ENCODE data around the gene CSRP1. TPM values are rescaled to one million over a fixed set of nuclear protein-coding genes. Genes with fewer than 3 reads are reported as not detected.
A peak's percentile ranks its signal among the peaks of the same experiment; 100 is the strongest.

The CSRP1 gene
- total and polyA plus RNA-seq, 7 donors = 14.7 to 27.7 (median 23.2) TPM

DNA sequence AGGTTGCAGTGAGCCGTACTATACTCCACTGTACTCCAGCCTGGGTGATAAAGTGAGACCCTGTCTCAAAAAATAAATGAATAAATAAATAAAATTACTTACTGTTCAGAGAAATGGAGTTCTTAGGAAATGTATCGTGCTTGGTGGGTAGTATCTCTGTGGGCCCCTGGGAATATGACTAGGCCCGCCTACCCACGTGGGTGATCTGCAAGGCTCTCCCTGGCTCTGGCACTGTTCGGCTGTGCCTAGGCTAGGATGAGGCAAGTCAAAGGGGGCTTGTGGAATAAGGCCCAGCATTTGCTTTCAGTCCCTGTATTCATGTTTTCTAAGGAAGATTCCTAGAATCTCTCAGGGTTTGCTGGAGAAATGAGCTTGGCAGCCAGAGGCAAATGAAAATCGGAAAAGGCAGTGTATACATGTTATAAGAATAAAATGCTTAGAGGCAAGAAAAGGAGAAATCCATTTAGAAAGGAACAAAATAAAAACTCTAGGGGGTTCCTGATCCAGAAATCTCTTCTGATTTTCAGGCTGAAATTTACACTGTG lies 4.5 kb upstream of the CSRP1 start:
- TF ChIP-seq, protein P1, sequence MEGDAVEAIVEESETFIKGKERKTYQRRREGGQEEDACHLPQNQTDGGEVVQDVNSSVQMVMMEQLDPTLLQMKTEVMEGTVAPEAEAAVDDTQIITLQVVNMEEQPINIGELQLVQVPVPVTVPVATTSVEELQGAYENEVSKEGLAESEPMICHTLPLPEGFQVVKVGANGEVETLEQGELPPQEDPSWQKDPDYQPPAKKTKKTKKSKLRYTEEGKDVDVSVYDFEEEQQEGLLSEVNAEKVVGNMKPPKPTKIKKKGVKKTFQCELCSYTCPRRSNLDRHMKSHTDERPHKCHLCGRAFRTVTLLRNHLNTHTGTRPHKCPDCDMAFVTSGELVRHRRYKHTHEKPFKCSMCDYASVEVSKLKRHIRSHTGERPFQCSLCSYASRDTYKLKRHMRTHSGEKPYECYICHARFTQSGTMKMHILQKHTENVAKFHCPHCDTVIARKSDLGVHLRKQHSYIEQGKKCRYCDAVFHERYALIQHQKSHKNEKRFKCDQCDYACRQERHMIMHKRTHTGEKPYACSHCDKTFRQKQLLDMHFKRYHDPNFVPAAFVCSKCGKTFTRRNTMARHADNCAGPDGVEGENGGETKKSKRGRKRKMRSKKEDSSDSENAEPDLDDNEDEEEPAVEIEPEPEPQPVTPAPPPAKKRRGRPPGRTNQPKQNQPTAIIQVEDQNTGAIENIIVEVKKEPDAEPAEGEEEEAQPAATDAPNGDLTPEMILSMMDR (IDR thresholded peaks at IDR 0.05) = no peak
- Histone ChIP-seq H3K27ac (peak overlapping the region; percentile 60), H3K4me3 (no peak overlapping the region), H3K9me3 (no peaks in the 10 kb centered on the region), H3K36me3 (ENCODE audit: insufficient read depth in 1 of 2, low read depth in 1 of 2) (no peaks in the 10 kb centered on the region), H3K4me1 (peaks cover 12% of the 10 kb centered on the region), H3K27me3 (ENCODE audit: insufficient read depth in 3 of 3, low read length in 2 of 3) (peaks cover 0 to under 1% (median 0%) of the 10 kb centered on the region in 3 donors)
- WGBS, 3 donors = 62 to 72% (median 65%) methylated on average over 6 of the region's 6 CpGs
- ATAC-seq = no peak
- intact Hi-C loops (cut with DNase I) = loop anchor here in 1 of 2 donors (10.0 kb wide), 1 partner anchor 257 kb away; no protein-coding TSS in a partner anchor
- no peak for DNase-seq

DNA sequence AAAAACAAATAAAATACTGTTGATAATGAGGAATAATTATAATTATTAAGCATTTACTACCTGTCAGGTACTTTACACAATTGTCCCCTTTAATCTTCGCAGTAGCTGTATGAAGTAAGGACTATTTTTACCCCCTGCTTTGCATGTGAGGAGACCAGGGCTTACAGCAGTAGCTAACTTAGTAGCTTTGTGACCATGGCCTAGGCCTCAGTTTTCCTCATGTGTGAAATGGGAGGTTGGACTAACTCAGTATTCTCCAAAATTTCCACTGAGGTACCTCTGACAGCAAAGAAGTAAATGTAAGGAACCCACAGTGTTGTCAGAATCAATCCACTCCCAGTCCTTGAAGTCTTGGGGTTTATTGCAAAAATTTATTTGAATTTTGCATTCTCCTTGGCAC lies 3.8 kb upstream of the CSRP1 start:
- H3K27ac ChIP-seq = no peak overlapping the region
- H3K36me3 ChIP-seq (ENCODE audit: insufficient read depth in 1 of 2, low read depth in 1 of 2) = no peaks in the 10 kb centered on the region
- 83 to 94% (median 89%) methylated on average over 1 of the region's 1 CpG for WGBS, 3 donors
- no peak overlapping the region for H3K4me3 ChIP-seq
- intact Hi-C loops (cut with DNase I) = loop anchor here in 1 of 2 donors (10.0 kb wide), 1 partner anchor 256 kb away; no protein-coding TSS in a partner anchor
- no peak for ATAC-seq
- TF ChIP-seq, protein P1 (IDR thresholded peaks at IDR 0.05) = no peak
- no peak for DNase-seq
- H3K27me3 ChIP-seq (ENCODE audit: insufficient read depth in 3 of 3, low read length in 2 of 3) = peaks cover 0 to 3% (median 0%) of the 10 kb centered on the region in 3 donors
- H3K4me1 ChIP-seq = peaks cover 12% of the 10 kb centered on the region
- no peaks in the 10 kb centered on the region for H3K9me3 ChIP-seq

DNA sequence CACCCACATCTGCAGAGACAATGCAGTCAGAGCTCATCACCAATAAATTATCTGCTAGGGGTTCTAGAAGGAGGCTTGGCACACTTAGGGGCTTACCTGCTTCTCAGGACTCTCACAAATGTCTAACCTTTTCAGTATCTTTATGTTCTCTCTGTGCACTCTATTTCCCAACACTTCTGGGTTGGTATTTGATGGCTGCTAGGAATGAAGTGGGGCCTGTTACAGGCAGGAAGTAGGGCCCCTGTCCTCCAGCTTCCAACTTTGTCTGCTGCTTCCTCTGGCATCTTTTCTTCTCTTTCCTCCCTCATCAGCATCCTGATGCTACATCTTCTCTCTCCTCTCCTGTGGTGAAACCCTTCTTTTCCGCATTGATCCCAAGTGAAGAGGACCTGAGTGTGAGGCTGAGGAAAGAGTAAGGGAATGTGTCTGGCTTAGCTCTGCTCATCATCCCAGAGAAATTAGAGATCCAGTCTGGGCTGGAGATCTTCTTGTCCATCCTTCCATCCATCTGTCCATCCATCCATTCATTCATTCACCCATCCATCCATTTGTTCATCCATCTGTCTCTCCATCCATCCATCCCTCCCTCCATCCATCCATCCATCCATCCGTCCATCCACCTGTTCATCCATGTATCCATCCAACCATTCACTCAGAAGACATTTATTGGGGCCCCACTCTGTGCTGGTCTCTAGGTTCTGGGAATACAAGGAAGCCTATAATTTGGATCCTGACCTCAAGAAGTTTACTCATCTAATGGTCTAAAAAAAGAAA lies 2.9 kb upstream of the CSRP1 start:
- Histone ChIP-seq H3K9me3 (no peaks in the 10 kb centered on the region), H3K4me3 (no peak overlapping the region), H3K4me1 (peaks cover 12% of the 10 kb centered on the region), H3K27me3 (ENCODE audit: insufficient read depth in 3 of 3, low read length in 2 of 3) (peaks cover 0 to 6% (median 0%) of the 10 kb centered on the region in 3 donors), H3K36me3 (ENCODE audit: insufficient read depth in 1 of 2, low read depth in 1 of 2) (no peaks in the 10 kb centered on the region), H3K27ac (no peak overlapping the region)
- no peak for ATAC-seq
- DNase-seq = no peak
- intact Hi-C loops (cut with DNase I) = loop anchor here (2.0 to 10.0 kb wide), 2 partner anchors 27 to 255 kb away; no protein-coding TSS in a partner anchor
- TF ChIP-seq, protein P1 (IDR thresholded peaks at IDR 0.05) = no peak
- WGBS, 3 donors = 98 to 99% (median 98%) methylated on average over 2 of the region's 2 CpGs

DNA sequence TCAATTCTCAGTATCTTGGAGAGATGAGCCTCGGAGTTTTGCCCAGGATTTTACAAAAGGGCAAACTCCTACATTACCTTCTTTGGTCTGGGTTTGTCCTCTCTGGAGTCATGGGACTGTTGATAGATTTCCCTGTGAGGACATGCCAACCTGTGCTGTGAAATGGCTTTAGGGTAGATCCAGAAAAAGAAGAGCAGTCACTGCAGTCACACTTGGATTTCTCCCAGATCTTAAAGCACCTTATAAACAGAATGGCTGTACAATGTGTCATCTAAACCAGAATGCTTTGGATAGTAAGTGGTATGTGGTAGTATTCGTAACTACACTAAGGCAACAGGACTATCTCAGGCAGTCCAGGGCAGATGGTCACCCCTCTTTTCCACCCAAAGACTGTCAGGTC lies 1.9 kb upstream of the CSRP1 start:
- Histone ChIP-seq H3K4me1 (peaks cover 12% of the 10 kb centered on the region), H3K27me3 (ENCODE audit: insufficient read depth in 3 of 3, low read length in 2 of 3) (peaks cover 0 to 6% (median 0%) of the 10 kb centered on the region in 3 donors), H3K4me3 (no peak overlapping the region), H3K36me3 (ENCODE audit: insufficient read depth in 1 of 2, low read depth in 1 of 2) (no peaks in the 10 kb centered on the region), H3K27ac (no peak overlapping the region), H3K9me3 (no peaks in the 10 kb centered on the region)
- intact Hi-C loops (cut with DNase I) = loop anchor here in 1 of 2 donors (2.0 kb wide), 1 partner anchor 26 kb away; no protein-coding TSS in a partner anchor
- no peak for DNase-seq
- no peak for ATAC-seq
- TF ChIP-seq, protein P1 (IDR thresholded peaks at IDR 0.05) = no peak
- WGBS, 3 donors = 94 to 98% (median 95%) methylated on average over 2 of the region's 2 CpGs

All from psoas muscle (tissue), 8 donors.